ENCODE measurements around the gene PAXIP1.
"Not testable (repeated sequence)": the region's sequence is repeated elsewhere in the genome, so short reads cannot be mapped to it uniquely, and the experiment has no call there.

Gene PAXIP1

DNA sequence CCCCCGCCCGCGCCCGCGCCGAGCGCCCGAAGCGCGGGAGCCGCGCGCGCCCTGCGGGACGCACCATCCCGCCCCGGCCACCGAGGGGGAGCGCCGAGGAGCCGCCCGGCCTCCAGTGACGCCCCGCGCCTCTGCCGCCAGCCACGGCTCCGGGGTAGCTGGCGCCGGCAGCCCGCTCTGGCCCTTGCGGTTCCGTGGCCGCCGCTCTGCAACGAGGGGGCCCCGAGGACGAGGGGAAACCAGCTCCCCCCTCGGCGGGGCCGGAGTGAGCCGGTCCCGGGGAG is at the start of gene PAXIP1:
TSS of gene PAXIP1 (minus strand) at position 33 of the 284 bp plus-strand sequence. CDS start 195 bp downstream, outside the sequence.
- DNase-seq (ENCODE audit: low spot score), result no peak

- DNase-seq (ENCODE audit: low spot score), result no peak
Observed at GRCh38 chr7:155051355-155051754, 48.4 kb upstream of the PAXIP1 start.

DNA sequence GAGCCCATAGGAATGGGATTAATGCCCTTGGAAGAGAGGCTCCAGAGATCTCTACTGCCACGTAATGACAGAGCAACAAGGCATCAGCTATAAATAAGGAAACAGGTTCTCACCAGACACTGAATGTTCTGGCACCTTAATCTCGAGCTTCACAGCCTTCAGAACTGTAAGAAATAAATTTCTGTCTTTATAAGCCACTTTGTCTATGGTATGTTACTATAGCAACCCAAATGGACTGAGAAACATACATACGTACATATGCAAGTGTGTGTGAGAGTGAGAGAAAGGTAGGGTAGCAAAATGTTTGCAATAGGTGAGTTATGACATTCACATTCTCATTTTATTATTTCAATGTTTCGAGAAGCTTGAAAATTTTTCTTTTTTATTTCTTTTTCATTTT is 45.1 kb upstream of the PAXIP1 start:
- DNase-seq (ENCODE audit: low spot score), result no peak

- DNase-seq (ENCODE audit: low spot score), result no peak
Observed at GRCh38 chr7:155043756-155044155, 40.8 kb upstream of the PAXIP1 start.

DNA sequence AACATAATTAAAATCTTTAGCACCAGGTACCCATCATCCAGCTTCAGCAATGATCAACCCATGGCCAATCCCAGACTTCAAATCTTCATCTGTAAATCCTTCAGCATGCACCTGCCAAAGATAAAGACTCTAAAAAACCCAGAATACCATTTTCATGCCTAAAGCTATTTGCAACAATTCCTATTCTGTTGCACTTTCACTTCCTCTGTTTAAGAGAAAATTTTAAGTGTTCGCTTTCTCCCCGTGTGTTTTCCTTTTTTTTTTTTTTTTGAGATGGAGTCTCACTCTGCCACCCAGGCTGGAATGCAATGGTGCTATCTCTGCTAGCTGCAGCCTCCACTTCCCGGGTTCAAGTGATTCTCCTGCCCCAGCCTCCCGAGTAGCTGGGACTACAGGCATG is 35.4 kb upstream of the PAXIP1 start:
- DNase-seq (ENCODE audit: low spot score), result no peak

DNA sequence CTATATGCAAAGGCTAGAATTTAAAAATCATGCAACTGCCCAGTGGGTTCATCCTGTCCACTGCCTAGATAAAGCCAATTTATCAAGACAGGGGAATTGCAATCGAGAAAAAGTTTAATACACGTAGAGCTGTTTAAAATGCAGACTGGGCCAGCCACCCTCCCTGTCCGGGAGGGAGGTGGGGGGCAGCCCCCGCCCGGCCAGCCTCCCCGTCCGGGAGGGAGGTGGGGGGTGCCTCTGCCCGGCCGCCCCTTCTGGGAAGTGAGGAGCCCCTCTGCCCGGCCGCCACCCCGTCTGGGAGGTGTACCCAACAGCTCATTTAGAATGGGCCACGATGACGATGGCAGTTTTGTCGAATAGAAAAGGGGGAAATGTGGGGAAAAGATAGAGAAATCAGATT is 31.6 kb upstream of the PAXIP1 start:
- not testable (repeated sequence) for DNase-seq (ENCODE audit: low spot score)

- DNase-seq (ENCODE audit: low spot score), result no peak
Observed at GRCh38 chr7:155032978-155033377, 30.1 kb upstream of the PAXIP1 start.

GRCh38 chr7:155027879-155028278 is 25.0 kb upstream of the PAXIP1 start:
- DNase-seq (ENCODE audit: low spot score), result no peak

DNA sequence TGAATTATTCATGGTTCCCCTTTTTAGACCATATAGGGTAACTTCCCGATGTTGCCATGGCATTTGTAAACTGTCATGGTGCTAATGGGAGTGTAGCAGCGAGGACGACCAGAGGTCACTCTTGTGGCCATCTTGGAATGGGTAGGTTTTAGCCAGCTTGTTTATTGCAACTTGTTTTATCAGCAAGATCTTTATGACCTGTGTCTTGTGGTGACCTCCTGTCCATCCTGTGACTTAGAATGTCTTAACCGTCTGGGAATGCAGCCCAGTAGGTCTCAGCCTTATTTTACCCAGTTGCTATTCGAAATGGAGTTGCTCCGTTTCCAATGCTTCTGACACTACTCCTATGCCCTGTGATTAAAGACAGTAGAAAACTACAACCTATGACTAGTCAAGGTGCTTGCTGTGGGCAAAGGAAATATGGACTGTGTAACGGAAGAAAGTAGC is 18.8 kb upstream of the PAXIP1 start:
- no peak for DNase-seq (ENCODE audit: low spot score)

GRCh38 chr7:155020996-155021395 is 18.1 kb upstream of the PAXIP1 start:
- no peak for DNase-seq (ENCODE audit: low spot score)

DNA sequence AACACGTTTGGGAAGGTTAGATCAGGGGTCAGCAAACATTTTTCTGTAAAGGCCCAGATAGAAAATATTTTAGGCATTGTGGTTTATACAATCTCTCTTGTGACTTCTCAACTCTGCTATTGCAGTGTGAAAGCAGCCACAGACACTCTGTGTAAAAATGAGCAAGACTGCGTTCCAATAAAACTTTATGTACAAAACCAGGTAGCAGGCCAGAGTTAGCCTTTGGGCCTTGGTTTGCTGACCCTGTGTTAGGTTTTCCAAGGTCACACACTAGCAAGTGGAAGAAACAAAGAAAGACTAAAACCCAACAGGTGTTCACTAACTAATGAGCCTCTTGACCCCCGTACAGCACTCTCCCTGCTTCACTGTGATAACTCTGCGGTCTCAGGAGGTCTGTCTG is 14.9 kb upstream of the PAXIP1 start:
- no peak for DNase-seq (ENCODE audit: low spot score)

DNA sequence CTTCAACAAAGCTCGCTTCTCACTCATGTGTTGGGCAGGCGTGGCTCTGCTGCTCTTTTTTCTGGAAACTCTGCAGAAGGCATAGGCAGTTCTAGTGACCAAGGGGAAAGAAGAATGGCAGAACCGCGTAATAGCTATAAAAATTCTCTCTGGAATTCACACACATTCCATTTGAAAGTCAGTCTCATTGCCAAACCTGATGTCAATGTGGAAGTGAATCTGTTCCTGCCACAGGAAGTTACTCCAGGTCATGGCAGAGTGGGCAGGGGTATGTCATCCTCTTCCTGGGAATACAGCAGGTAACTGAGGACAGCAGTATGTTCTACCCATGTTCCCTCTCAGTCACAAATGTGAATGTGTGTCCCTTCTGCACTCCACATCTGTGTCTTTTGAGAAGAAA is 8.2 kb upstream of the PAXIP1 start:
- DNase-seq (ENCODE audit: low spot score), result no peak

- DNase-seq (ENCODE audit: low spot score), result peak; percentile 45
Observed at GRCh38 chr7:155009570-155010157, 6.7 kb upstream of the PAXIP1 start.

DNA sequence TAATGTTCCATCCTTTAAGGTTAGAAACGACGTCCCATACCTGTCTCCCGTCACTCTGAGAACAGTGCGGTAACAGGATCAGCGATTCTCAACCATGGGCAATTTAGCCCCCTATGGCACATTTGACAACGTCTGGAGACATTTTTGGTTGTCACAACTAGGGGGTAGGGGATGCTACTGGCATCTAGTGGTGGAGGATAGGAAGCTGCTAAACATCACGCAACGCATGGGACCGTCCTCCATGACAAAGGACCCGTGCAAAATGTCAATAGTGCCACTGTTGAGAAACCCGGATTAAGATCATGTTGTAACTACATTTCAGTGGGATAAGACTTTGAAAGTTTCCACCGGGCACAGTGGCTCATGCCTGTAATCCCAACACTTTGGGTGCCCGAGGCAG is 5.0 kb upstream of the PAXIP1 start:
- peak; percentile 68 for DNase-seq (ENCODE audit: low spot score)

DNA sequence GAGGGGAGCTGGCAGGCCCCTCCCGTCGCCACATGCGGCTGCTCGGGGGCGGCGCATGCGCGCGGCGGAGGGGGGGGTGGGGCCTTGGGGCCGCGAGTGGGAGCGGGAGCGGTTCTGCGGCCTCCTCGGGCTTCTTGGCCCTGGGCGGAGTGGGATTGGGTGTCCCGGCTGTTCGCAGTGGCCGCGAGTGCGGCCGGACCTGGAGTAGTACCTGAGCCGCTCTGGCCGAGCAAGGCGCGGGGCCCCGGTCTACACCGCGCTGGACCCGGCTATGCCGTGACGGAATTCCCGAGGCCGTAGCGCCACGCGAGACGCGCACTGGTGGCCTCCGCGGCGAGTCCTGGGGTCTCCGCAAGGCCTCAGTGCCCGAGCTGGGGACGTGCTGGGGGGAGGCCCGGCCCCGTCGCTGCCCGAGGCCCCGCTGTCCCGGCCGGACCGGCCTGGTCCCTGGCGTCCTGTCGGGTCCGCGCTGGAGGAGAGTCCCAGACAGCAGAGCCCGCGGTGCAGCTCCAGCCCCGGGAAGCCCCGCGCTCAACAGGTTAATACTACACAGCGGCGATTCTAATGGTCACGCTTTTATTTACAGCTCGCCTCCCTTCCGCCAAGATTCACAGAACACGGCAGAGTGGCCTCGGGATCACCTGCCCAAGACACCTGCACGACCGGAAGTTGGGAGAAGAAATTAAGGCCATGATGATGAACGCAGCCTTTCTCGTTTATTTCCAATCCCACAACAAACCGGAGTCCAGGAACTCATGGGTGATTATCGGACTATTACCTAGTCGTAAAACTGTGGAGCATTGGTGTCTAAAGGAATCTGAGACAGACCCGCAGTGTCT is 671 bp upstream of the PAXIP1 start:
- peak; percentile 80 for DNase-seq (ENCODE audit: low spot score)

- DNase-seq (ENCODE audit: low spot score), result no peak
Observed at GRCh38 chr7:155002411-155003091, 373 bp downstream of the PAXIP1 start.

- DNase-seq (ENCODE audit: low spot score), result no peak
Observed at GRCh38 chr7:155001756-155002410, 1.0 kb downstream of the PAXIP1 start.

DNA sequence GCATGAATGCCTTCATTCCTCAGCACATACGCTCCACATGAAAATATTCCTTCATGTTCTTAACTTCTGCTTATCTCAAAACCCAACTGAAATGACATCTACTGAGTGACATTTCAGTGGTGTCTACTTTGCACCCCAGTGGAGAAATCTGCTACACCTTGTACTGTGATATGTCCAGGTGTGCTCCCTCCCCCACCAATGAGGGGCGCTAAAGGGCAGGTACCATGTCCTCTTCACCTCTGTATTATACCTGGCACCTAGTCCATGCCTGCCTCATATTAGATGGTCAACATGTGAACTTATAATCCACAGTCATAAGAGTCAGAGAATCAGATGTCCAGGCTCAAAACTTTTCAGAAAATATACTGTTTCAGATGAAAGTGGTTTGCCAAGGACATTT is 2.1 kb downstream of the PAXIP1 start:
- no peak for DNase-seq (ENCODE audit: low spot score)

GRCh38 chr7:154998481-154998880 is 4.4 kb downstream of the PAXIP1 start:
- DNase-seq (ENCODE audit: low spot score), result no peak

GRCh38 chr7:154997840-154998370 is 5.0 kb downstream of the PAXIP1 start:
- no peak for DNase-seq (ENCODE audit: low spot score)

DNA sequence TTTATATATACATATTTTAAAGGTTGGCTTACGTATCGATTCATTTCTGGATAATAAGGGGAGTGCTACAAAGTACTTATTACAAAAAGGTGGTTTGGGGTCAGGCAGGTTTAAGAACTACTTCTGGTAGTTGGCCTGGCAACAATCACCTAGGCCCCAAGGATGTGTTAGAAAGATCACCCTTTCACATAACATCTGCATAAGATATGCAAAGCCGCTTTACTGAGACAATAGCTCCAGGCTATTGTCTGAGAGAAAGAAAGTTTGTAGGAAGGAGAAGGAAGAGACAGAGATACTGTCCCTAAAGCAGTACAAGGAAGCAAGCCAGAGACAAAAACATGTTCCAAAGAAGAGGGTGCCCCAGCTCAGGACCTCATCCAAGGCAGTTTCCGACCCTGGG is 6.2 kb downstream of the PAXIP1 start:
- DNase-seq (ENCODE audit: low spot score), result no peak

DNA sequence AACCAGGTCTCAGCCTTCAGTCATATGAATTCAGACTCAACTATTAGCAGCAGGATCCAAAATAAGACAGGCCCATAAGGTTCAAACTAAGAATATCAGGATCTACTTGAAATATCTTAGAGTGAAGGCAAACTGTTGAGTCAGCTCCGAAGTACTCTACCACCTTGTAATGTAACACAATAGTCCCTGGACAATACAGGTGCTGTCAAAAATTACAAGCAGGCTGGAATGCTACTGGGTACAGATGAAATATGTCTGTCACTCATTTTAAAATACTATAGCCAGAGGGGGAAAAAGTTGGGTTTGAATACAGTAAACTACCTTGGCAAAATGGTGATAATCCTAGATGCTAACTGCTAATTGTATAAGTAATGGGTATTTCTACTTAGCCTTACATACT is 6.8 kb downstream of the PAXIP1 start:
- no peak for DNase-seq (ENCODE audit: low spot score)

Measured in cerebellar cortex (tissue), 1 donor.